ENCODE results near the gene TNFAIP6. TPM values are rescaled to one million over a fixed set of nuclear protein-coding genes. Genes with fewer than 3 reads are reported as not detected.

TNFAIP6 gene
- total and polyA plus RNA-seq, 2 experiments from 2014 or later = 4.5 to 10.2 TPM

DNA sequence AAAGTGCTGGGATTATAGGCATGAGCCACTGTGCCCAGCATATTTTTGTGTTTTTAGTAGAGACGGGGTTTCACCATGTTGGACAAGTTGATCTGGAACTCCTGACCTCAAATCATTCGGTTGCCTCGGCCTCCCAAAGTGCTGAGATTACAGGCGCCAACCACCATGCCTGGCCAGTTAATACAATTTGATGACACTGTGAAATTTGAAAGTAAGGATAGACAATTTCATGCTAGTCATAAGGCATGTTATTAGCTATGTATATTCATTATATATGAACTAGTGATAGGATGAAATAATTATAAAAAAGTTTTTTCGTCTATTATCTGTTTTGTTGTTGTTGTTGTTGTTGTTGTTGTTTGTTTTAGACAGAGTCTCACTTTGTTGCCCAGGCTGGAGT lies 43.8 kb downstream of the TNFAIP6 start:
- 92% methylated on average over 5 of the region's 5 CpGs for WGBS, 2 experiments (ENCODE audit: low coverage in 1 of 2, low lambda C conversion rate in 2 of 2, missing lambda C conversion rate in 2 of 2)
- in situ Hi-C loops (cut with MboI) = no loop called here

DNA sequence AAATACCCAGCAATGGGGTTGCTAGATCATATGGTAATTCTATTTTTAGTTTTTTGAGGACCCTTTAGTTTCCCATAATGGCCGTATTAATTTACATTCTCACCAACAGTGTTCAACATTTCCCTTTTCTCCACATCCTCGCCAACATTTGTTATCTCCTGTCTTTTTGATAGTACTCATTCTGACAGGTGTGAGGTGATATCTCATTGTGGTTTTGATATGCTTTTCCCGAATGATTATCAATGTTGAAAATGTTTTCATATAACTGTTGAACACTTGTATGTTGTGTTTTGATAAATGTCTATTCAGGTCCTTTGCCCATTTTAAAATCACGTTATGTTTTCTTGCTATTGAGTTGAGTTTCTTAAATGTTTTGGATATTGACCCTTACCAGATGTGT lies 46.5 kb downstream of the TNFAIP6 start:
- Histone ChIP-seq H3K79me2 (ENCODE audit: insufficient read depth) (no peaks in the 10 kb centered on the region), H3K27ac (no peak overlapping the region), H3F3A (ENCODE audit: insufficient read depth) (no peaks in the 10 kb centered on the region), H3K4me3 (no peak overlapping the region), H3K9ac (no peak overlapping the region), H3K9me2 (ENCODE audit: insufficient read depth) (no peaks in the 10 kb centered on the region), H3K4me1 (ENCODE audit: insufficient read depth) (no peaks in the 10 kb centered on the region), H3K4me2 (ENCODE audit: unreplicated experiment) (no peak overlapping the region), H4K20me1 (ENCODE audit: insufficient read depth) (no peaks in the 10 kb centered on the region), H2AFZ (no peak overlapping the region), H3K36me3 (ENCODE audit: low read depth) (no peaks in the 10 kb centered on the region), H3K9me3 (ENCODE audit: low read depth) (no peaks in the 10 kb centered on the region), H3K27me3 (replicated peaks; ENCODE audit: insufficient read depth) (no peaks in the 10 kb centered on the region)
- TF ChIP-seq EZH2phosphoT487 (IDR thresholded peaks at IDR 0.05; ENCODE audit: insufficient read depth, low read depth) (no peak), EZH2 (IDR thresholded peaks at IDR 0.05; ENCODE audit: insufficient read depth, poor library complexity, severe bottlenecking) (no peak)
- 88 to 89% methylated on average over 4 of the region's 4 CpGs for WGBS, 2 experiments (ENCODE audit: low coverage in 1 of 2, low lambda C conversion rate in 2 of 2, missing lambda C conversion rate in 2 of 2)
- no peak for DNase-seq
- in situ Hi-C loops (cut with MboI) = no loop called here

More for the DNA sequence above, 43.8 kb downstream of the TNFAIP6 start:
- H3K79me2 ChIP-seq (ENCODE audit: insufficient read depth) = no peaks in the 10 kb centered on the region
- H3K4me2 ChIP-seq (ENCODE audit: unreplicated experiment) = no peak overlapping the region
- H4K20me1 ChIP-seq (ENCODE audit: insufficient read depth) = no peaks in the 10 kb centered on the region
- H2AFZ ChIP-seq = no peak overlapping the region
- no peaks in the 10 kb centered on the region for H3K9me2 ChIP-seq (ENCODE audit: insufficient read depth)
- H3K9me3 ChIP-seq (ENCODE audit: low read depth) = no peaks in the 10 kb centered on the region
- no peak overlapping the region for H3K9ac ChIP-seq
- DNase-seq = no peak
- TF ChIP-seq EZH2phosphoT487 (IDR thresholded peaks at IDR 0.05; ENCODE audit: insufficient read depth, low read depth) = no peak
- TF ChIP-seq EZH2 (IDR thresholded peaks at IDR 0.05; ENCODE audit: insufficient read depth, poor library complexity, severe bottlenecking) = no peak
- H3K36me3 ChIP-seq (ENCODE audit: low read depth) = no peaks in the 10 kb centered on the region
- H3K27ac ChIP-seq = no peak overlapping the region
- H3K27me3 ChIP-seq (replicated peaks; ENCODE audit: insufficient read depth) = no peaks in the 10 kb centered on the region
- H3K4me3 ChIP-seq = no peak overlapping the region
- H3F3A ChIP-seq (ENCODE audit: insufficient read depth) = no peaks in the 10 kb centered on the region
- no peaks in the 10 kb centered on the region for H3K4me1 ChIP-seq (ENCODE audit: insufficient read depth)

- no peak for DNase-seq
- H3K9ac ChIP-seq = no peak overlapping the region
- no peaks in the 10 kb centered on the region for H4K20me1 ChIP-seq (ENCODE audit: insufficient read depth)
- in situ Hi-C loops (cut with MboI) = no loop called here
- no peak overlapping the region for H3K4me2 ChIP-seq (ENCODE audit: unreplicated experiment)
- no peak overlapping the region for H3K4me3 ChIP-seq
- no peak overlapping the region for H3K27ac ChIP-seq
- no peaks in the 10 kb centered on the region for H3K9me2 ChIP-seq (ENCODE audit: insufficient read depth)
- H3K9me3 ChIP-seq (ENCODE audit: low read depth) = no peaks in the 10 kb centered on the region
- WGBS, 2 experiments (ENCODE audit: low coverage in 1 of 2, low lambda C conversion rate in 2 of 2, missing lambda C conversion rate in 2 of 2) = 84 to 85% methylated on average over 4 of the region's 4 CpGs
- no peak overlapping the region for H2AFZ ChIP-seq
- no peaks in the 10 kb centered on the region for H3F3A ChIP-seq (ENCODE audit: insufficient read depth)
- H3K27me3 ChIP-seq (replicated peaks; ENCODE audit: insufficient read depth) = no peaks in the 10 kb centered on the region
- no peaks in the 10 kb centered on the region for H3K4me1 ChIP-seq (ENCODE audit: insufficient read depth)
- H3K79me2 ChIP-seq (ENCODE audit: insufficient read depth) = peaks cover 5% of the 10 kb centered on the region
- TF ChIP-seq EZH2 (IDR thresholded peaks at IDR 0.05; ENCODE audit: insufficient read depth, poor library complexity, severe bottlenecking) (no peak), EZH2phosphoT487 (IDR thresholded peaks at IDR 0.05; ENCODE audit: insufficient read depth, low read depth) (no peak)
- no peaks in the 10 kb centered on the region for H3K36me3 ChIP-seq (ENCODE audit: low read depth)
Observed at GRCh38 chr2:151405376-151405775, 48.0 kb downstream of the TNFAIP6 start.

DNA sequence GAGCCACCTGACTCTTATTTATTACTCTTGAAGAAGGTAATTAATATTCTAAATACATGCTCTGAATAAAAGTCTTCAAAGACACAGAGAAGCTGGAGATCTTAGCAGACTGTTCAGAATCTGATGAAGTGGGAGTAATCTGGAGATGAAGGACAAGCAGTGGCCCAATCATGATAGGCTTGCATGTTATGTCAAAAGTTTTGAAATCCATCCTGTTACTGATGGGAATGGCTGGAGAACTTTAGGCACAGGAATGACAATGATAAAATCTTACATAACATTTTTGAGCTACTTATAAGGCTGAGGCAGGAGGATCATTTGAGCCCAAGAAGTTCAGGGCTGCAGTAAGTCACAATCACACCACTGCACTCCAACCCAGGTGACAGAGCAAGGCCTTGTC lies 49.9 kb downstream of the TNFAIP6 start:
- Histone ChIP-seq H3K4me2 (ENCODE audit: unreplicated experiment) (no peak overlapping the region), H3K9me2 (ENCODE audit: insufficient read depth) (no peaks in the 10 kb centered on the region), H3K36me3 (ENCODE audit: low read depth) (peaks cover 9% of the 10 kb centered on the region; the same call in 1 of the 2 replicates), H3K79me2 (ENCODE audit: insufficient read depth) (peaks cover 24% of the 10 kb centered on the region), H3F3A (ENCODE audit: insufficient read depth) (no peaks in the 10 kb centered on the region), H3K9me3 (ENCODE audit: low read depth) (no peaks in the 10 kb centered on the region), H2AFZ (no peak overlapping the region), H3K27me3 (replicated peaks; ENCODE audit: insufficient read depth) (no peaks in the 10 kb centered on the region), H3K27ac (no peak overlapping the region), H3K4me1 (ENCODE audit: insufficient read depth) (peaks cover 12% of the 10 kb centered on the region; the same call in 1 of the 2 replicates), H4K20me1 (ENCODE audit: insufficient read depth) (no peaks in the 10 kb centered on the region), H3K4me3 (no peak overlapping the region), H3K9ac (no peak overlapping the region)
- in situ Hi-C loops (cut with MboI) = no loop called here
- TF ChIP-seq EZH2 (IDR thresholded peaks at IDR 0.05; ENCODE audit: insufficient read depth, poor library complexity, severe bottlenecking) (no peak), EZH2phosphoT487 (IDR thresholded peaks at IDR 0.05; ENCODE audit: insufficient read depth, low read depth) (no peak)
- no peak for DNase-seq

Data from GM23248 (cell line).